CD4-positive, alpha-beta T cell treated with Interleukin-17A for 4 hours (primary cell): Measurements from ENCODE around the gene OPCML.

Experiments
- DNase-seq: peaks from one replicate; pipeline ENCODE4 v3.0.0-alpha.2; 2020; ENCODE audit warnings: mixed read lengths

The OPCML gene

GRCh38 chr11:133406489-133406888 lies 125.8 kb downstream of the OPCML start:
- DNase-seq = no peak

DNA sequence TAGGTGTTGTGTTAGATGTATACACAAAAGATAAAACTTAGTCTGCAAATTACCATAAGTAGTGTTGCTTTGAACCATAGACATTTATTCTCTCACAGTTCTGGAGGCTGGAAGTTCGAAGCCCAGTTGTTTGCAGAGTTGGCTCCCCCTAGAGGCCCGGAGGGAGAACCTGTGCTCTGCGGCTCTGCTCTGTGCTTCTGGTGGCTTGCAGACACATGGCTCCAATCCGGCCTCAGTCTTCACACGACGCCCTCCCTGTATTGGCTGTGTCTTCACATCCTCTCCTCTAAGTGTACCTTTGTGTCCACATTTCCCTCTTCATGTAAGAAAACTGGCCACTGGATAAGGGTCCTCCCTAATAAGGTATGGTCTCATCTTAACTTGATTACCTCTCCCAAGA lies 128.4 kb downstream of the OPCML start:
- DNase-seq = no peak

GRCh38 chr11:133402551-133402950 lies 129.8 kb downstream of the OPCML start:
- DNase-seq = no peak

GRCh38 chr11:133399855-133400625 lies 132.3 kb downstream of the OPCML start:
- DNase-seq = no peak

DNA sequence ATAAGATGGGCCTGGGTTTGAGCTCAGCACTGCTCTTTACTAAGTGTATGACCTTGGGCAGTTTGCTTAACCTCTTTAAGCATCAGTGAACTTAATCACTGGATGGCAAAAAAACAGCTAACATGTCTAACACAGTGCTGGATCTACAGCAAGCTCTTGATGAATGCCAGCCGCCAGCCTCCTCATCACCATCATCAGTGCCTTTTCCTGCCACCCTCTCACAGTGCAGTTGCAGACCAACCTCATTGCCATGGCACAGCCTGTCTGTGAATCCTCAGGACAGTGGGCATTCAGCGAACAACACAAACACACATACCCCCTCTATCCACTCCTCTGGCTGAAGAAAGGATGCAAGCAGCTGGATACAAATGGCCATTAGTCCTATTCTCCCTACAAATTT lies 133.0 kb downstream of the OPCML start:
- no peak for DNase-seq

DNA sequence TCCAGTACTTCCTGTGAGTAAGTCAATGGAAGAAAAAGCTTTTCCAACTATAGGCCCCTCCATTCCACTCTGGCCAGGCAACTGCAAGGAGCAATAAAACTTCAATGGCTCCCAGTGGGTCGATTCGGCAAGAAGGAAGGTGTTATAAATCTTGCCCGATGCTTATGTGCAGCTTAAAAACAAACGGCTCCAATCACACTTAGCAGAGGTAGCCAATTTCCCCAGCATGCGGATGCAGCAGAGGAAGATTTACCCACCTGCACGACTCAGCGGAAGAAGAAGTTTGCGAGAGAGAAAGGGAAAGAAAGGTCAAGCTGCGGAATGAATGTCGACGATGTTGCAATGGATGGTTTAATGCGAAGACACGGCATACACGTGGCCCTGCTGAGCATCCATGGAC lies 141.5 kb downstream of the OPCML start:
- no peak for DNase-seq

GRCh38 chr11:133388975-133389568 lies 143.2 kb downstream of the OPCML start:
- DNase-seq = no peak

DNA sequence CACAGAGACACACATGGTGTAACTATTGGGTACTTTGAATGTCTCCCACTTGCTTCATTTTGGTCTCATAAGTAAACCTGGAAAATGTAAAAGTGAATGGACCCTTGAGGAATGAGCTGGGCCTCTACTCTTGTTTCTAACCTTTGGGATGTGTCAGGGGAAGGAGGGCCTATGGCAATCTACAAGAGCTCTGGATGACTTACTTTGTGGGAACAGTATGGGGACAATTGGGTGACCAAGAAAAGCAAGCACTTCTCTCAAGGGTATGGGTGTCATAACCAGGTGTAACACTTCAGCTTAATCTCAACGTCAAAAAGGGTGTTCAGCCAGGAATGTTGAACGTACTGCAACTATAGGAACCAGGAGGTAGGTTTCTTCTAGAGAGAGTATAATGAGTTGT lies 144.0 kb downstream of the OPCML start:
- no peak for DNase-seq

DNA sequence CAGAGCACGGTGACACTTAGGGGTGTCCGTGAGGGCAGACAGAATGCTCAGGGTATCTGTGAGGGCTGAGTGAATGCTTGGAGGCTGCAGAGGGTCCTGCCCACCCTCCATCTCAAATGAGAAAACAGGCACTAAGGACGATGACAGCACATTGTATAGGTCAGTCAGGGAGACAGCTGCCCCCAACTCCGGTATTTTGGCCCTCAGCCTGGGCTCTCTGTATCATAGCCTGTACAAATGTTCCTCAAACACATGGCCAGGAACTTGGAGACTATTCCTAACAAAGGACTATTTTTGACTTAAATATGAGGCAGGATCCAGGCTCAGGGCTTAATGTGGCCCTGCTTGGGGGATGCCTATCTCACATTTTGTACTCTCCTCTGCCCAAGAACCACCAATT lies 145.4 kb downstream of the OPCML start:
- DNase-seq = no peak

DNA sequence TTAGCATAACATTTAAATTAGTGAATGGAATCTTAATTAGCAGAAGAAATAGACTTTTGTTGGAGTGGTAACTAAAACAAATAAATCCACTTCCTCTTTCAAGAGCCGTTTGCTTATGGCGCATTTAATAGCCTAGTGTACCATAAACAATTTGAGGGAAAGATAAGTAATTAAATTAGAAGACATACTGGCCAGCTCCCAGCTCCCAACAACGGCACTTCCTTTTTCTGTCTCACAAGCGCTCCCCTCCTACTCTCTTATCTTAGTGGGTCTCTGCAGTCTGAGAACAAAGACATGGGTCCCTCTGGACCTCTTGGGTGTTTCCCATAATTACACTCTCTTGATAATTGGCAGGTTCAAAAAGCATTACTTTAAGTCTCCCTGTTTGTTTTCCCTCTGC lies 146.0 kb downstream of the OPCML start:
- DNase-seq = no peak

DNA sequence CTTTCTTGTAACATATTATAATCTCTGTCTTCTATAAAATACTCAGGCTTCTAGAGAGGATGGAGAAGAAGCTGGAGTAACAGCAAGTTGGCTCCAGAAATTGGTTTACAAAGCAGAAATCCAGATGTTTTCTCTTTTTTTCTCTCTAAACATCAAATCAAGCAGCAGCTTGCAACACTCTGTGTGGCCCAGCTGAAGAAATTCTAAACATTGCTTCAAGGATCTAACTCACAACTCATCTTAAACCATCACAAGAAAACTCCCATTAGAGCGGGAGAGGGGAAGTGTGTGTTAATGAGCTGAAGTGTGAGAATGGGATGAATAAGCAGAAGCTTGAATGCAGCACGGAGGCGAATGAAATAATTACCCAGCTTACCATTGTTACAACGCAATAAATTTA lies 146.5 kb downstream of the OPCML start:
- DNase-seq = no peak

DNA sequence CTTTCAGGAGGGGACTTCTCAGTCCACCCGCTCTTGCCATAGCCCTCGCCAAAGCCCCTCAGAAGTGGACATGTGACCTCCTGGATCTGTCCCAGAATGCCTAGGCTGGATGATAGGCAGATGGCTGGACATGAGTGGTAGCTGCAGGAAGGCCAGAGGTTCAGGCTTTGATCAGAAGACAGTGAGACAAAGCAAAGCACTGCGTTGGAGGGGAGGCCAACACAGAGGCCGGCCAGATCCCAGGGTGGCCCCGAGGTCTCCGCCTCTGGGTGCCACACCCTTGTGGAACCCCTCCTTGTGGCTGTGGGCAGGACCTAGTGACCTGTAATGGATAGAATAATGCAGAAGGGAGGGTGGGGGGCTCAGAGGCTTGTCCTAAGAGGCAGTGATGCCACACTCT lies 147.6 kb downstream of the OPCML start:
- no peak for DNase-seq

DNA sequence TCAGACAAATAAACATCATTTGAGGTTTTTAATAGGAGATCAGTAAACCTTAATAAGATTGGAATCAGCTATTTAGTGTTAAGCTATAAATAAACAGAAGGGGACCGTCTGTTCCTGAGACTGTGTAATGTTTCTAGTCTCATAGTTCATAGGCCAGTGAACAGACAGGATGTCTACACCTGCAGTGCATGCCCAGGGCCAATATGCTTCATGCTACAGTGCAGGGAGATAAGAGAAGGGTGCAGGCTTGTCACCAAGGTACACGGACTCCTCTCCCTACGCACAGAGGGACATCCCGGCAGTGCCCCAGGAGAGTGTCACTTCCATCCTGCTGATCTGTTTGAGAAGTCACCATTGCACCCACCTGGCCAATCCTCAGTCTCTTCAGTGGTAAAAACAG lies 148.6 kb downstream of the OPCML start:
- no peak for DNase-seq

GRCh38 chr11:133383201-133383600 lies 149.1 kb downstream of the OPCML start:
- no peak for DNase-seq

DNA sequence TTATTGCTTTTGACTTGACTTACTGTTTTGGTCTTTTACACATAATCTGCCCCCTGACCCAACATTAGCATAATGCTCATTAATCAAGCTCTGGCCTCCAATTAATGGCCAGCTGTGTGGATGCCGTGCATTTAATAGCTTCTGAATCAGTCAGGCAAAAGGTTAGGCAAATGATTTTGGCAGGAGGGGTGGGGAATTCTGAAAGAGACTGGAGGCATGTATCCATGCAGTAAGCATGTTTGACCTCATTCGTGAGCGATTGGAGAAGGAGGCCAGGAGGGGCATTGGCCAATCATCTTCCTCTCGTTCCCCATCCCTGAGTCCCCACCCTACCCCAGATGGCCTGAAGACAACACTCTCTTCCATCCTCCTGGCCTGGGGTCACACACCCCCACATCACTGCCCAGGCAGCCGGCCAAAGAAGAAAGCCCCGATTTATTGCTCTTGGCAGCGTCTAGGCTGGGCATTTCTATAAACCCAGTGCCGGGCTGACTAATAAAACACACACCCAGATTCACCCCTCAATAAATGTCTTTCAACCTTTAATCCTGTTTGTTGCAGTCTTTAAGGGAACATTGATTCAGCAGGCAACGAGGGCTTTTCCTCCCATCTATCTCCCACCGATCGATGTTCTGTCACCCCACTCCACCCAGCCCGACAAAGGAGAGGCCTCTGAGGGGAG lies 150.0 kb downstream of the OPCML start:
- no peak for DNase-seq

DNA sequence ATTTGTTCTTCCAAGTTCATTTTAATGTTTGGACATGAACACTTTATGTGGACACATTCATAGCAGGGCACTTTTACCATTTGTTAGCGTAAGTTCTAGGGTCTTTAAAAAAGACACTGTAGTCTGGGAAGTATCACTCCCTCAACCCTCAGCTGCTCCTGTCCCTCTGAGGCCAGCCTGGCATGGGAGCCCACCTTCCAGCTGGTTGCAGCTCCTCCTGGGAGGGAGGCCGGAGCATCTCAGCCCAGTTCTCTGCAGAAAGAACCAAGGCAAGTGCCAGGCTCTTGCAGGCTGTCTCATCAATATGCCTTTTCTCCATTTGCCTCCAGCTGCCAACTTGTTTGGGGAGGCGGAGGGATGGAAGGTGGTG lies 150.6 kb downstream of the OPCML start:
- DNase-seq = no peak

GRCh38 chr11:133366147-133366546 lies 166.2 kb downstream of the OPCML start:
- DNase-seq = no peak

- no peak for DNase-seq
These were observed 169.4 kb downstream of the OPCML start for GRCh38 chr11:133362916-133363315.

- DNase-seq = no peak
These were observed 170.1 kb downstream of the OPCML start for GRCh38 chr11:133362156-133362555.

GRCh38 chr11:133361689-133361994 lies 170.7 kb downstream of the OPCML start:
- DNase-seq = no peak

- no peak for DNase-seq
These were observed 171.2 kb downstream of the OPCML start for GRCh38 chr11:133360860-133361688.

- no peak for DNase-seq
These were observed 177.2 kb downstream of the OPCML start for GRCh38 chr11:133355095-133355494.

- no peak for DNase-seq
These were observed 178.2 kb downstream of the OPCML start for GRCh38 chr11:133354069-133354468.

DNA sequence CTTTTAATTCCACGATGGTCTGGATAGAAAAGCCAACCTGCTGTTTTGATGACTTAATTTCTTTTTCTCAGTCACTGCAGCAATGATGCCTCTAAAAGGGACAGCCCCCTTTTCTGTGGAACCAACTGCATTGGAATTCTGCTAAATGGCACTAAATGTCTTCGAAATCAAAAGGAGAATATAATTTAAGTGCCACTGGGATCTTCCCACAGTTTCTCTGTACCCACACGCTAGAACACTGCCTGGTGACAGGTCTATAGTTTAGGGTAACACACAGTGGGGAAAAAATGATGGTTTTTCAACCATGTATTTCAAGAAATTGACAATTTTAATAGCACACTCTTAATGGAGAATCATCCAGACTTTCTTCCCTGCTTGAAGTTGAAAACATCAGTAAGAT lies 182.3 kb downstream of the OPCML start:
- no peak for DNase-seq
